ENCODE results near the gene LRRN2.

The LRRN2 gene

DNA sequence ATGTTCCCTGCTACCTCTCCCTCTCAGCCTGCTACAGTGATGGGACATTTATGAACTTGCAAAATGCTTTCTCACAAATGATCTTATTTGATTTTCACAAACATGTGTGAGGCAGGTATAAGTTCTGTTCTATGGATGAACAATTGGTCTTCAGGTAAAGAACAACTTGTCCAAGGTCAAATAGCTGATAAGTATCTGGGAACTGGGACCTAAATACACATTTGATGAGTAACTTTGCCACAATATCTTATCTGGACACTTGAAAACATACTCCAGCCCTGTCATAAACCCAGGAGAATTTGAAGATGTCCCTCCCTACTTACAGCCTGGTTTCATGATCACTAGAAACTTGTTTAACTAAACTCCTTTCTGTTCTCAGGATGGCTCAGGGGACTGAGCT is 23.0 kb downstream of the LRRN2 start:
- DNase-seq (ENCODE audit: low read depth): no peak

DNA sequence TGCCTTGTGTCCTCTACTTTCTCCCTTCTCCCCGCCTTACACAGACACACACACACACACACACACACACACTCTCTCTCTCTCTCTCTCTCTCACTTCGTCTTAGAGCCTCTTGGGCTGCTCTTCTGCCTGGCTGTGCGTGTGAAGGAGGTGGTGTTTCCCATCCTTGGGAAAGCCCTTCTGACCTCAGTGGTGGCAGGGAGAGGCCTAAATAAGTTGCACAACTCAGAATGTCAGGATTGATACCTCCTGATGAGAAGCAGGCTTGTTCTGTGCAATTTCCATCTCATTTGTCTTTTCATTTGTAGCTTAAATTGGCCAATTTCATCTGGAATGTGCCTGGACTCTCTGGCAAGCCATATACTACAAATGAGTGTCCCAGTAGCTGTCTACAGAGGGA is 25.0 kb downstream of the LRRN2 start:
- DNase-seq (ENCODE audit: low read depth): no peak

DNA sequence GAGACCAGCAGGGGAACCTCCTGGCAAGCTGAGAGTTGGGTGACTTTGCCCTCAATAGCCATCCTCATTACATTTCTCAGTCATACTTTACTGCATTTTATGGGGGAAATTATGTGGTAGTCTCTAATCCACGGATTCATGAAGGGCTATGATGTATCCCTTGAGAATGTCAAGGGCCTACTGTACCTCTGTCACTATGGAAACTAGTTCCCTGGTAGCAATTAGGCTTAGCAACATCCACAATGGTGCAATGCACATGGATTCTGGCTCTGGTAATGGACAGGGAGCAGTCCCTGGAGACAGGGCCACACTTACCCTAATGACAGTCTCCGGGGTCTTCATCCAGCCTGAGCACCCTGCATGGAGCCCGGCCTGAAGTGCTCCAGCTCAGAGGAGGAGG is 26.5 kb downstream of the LRRN2 start:
- DNase-seq (ENCODE audit: low read depth): no peak

DNA sequence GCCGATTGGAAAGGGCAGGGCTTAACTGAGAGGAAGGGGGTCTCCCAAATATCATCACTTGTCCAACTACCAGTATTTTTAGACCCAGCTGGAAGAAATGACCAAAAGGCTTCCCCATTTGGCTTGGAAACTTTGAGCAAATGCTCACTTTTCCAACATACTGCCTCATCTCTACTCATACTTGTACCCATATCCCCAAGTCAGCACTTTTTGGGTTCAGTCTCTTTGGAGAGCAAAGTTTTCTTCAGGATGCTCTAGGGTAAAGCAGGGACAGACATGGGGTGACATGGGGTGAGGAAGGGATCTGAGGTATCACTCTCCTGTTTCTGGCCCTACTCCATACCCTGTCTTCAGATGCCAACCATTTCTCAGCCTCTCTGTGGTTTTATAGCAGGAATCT is 27.2 kb downstream of the LRRN2 start:
- DNase-seq (ENCODE audit: low read depth): no peak

- no peak for DNase-seq (ENCODE audit: low read depth)
Measured at GRCh38 chr1:204653590-204654340, 31.8 kb downstream of the LRRN2 start.

DNA sequence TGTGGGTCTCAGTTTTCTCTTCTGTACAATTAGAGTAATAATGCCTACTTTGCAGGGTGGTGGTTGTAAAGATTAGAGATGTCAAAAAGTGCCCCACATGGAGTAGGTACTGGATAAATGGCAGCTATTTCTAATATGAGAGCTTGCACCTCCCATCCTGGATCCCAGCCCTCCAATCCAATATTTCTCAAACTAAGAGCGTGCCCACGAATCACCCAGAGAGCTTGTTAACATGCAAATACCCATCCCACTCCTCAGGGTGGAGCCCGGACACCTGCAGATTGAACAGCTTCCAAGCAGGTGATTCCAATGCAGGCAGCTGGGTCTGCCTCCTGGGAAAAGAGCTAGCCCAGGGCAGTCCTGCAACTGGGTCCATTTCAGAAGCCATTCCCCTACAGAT is 33.0 kb downstream of the LRRN2 start:
- no peak for DNase-seq (ENCODE audit: low read depth)

- no peak for DNase-seq (ENCODE audit: low read depth)
Measured at GRCh38 chr1:204651843-204652421, 33.6 kb downstream of the LRRN2 start.

DNA sequence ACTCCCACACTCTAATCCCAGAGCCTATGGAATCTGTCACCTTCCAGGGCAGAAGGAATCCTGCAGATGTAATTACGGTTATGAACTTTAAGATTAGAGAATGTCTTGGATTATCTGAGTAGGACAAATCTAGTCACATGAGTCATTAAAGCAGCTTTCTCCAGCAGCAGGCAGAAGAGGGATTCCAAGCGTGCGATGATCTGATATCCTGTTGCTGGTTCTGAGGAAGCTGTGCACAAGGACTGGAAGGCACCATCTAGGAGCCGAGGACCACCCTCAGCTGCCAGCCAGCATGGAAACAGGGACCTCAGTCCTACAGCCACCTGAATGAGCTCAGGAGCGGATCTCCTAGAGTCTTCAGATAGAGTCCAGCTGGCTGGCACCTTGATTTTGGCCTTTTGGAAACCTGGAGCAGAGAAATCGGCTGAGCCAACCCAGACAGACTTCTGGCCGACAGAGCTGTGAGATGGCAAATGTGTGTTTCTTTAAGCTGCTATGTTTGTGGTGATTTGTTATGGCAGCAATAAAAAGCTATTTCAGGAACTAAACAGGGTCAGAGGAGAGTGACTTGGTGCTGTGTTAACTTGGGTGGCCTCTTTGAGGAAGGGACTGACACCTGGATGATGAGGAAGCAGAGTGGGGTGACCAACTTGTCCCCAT is 34.5 kb downstream of the LRRN2 start:
- no peak for DNase-seq (ENCODE audit: low read depth)

GRCh38 chr1:204649721-204650521 is 35.6 kb downstream of the LRRN2 start:
- DNase-seq (ENCODE audit: low read depth): no peak

GRCh38 chr1:204648576-204648975 is 37.0 kb downstream of the LRRN2 start:
- DNase-seq (ENCODE audit: low read depth): no peak

DNA sequence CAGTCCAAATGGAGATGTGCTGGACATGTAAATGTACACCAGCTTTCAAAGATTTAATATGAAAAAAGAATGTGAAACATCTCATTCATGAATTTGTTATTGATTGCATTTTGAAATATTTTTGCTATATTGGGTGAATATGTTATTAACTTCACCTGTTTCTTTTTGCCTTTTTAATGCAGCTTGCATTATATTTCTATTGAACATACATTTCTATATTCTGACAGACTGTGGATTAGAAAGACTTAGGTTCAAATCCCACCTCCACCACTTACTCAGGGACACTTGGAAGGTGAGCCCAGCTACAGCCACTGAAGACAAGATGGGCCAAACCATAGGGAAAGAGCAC is 37.8 kb downstream of the LRRN2 start:
- DNase-seq (ENCODE audit: low read depth): no peak

GRCh38 chr1:204647114-204647804 is 38.3 kb downstream of the LRRN2 start:
- DNase-seq (ENCODE audit: low read depth): no peak

DNA sequence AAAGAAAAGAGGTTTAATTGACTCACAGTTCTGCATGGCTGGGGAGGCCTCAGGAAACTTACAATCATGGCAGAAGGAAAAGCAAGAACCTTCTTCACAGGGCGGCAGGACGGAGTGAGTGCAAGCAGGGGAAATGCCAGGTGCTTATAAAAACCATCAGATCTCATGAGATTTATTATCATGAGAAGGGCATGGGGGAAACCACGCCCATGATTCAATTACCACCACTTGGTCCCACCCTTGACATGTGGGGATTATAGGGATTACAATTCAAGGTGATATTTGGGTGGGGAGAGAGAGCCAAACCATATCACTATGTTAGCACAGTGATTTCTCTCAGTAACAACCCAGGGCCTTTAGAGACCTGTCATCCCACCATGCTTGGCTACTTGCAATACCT is 39.9 kb downstream of the LRRN2 start:
- no peak for DNase-seq (ENCODE audit: low read depth)

DNA sequence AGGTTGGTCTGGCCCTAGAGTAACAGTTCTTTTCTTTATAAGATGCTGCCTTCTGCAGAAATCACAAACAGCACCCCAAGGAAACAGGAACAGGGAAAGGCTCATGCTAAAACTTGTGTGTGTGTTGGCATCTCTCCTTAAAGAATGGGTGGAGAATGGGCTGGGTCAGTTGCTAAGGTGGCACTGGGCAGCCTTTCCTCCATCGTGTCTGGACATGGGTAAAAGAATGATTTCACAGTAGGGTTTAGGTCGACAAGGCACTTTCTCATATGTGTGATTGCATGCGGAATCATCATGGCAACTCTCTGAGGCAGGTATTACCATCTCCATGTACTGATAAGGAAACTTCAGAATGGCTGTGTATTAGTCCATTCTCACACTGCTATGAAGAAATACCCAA is 40.3 kb downstream of the LRRN2 start:
- DNase-seq (ENCODE audit: low read depth): no peak

GRCh38 chr1:204643503-204643902 is 42.0 kb downstream of the LRRN2 start:
- no peak for DNase-seq (ENCODE audit: low read depth)

DNA sequence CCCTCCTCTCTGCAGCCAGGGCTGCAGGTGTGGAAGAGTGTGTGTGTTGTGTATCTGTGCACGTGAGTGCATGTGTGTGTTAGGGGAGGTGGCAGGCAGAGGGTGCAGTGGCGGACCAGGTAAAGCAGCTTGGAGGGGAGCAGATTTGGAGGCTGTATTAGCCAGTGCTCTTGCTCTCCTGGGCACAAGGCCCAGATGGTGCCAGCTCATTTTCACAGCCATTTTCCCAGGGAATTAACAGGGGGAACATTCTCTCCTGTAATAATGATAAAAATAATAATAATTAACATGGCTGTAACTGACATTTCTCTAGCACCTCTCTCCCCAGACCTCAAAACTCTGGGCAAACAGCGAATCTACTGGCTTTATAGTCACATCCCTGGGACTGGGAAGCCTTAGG is 43.6 kb downstream of the LRRN2 start:
- DNase-seq (ENCODE audit: low read depth): no peak

GRCh38 chr1:204641455-204641854 is 44.1 kb downstream of the LRRN2 start:
- DNase-seq (ENCODE audit: low read depth): no peak

- no peak for DNase-seq (ENCODE audit: low read depth)
Measured at GRCh38 chr1:204640578-204640977, 45.0 kb downstream of the LRRN2 start.

DNA sequence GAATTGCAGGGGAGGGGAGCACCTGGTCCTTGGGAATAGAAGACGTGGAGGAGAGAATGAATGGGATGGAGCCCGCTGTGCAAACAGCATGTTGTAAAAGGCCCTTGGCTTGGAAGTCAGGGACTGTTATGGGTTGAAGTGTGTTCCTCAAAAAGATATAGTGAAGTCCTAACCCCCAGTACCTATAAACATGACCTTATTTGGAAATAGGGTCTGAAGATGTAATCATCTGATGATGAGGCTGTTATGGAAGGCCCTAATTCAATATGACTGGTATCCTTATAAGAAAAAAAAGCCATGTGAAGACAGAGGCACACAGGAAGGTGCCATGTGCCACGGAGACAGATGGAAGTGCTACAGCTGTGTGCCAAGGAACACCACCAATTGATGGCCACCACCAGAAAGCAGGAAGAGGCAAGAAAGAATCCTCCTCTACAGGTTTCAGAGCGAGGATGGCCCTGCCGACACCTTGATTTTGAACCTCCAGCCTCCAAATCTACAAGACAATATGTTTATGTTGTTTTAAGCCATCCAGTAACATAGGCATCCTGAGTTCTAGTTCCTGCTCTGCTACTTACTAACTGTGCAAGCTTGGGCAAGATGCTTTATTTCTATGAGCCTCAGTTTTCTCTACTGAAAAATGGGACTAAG is 51.2 kb downstream of the LRRN2 start:
- DNase-seq (ENCODE audit: low read depth): no peak

DNA sequence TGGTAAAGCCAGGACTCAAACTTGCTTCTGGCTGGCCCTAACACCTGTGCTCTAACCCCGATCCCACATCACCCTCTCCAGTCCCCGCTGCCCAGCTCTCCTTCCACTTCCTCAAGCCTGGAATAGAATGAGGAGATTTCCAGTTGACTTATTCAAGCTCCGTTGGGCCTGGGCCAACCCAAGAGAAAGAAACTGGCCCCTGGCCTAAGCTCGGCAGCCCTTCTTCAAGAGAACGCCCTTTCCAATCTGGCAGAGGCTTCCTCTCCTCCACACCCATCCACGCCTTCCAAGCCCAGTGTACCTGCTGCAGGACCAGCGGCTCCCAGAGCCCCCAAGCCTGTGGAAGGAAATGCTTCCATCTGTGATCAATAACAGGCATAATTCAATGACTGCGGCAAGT is 51.9 kb downstream of the LRRN2 start:
- no peak for DNase-seq (ENCODE audit: low read depth)

DNA sequence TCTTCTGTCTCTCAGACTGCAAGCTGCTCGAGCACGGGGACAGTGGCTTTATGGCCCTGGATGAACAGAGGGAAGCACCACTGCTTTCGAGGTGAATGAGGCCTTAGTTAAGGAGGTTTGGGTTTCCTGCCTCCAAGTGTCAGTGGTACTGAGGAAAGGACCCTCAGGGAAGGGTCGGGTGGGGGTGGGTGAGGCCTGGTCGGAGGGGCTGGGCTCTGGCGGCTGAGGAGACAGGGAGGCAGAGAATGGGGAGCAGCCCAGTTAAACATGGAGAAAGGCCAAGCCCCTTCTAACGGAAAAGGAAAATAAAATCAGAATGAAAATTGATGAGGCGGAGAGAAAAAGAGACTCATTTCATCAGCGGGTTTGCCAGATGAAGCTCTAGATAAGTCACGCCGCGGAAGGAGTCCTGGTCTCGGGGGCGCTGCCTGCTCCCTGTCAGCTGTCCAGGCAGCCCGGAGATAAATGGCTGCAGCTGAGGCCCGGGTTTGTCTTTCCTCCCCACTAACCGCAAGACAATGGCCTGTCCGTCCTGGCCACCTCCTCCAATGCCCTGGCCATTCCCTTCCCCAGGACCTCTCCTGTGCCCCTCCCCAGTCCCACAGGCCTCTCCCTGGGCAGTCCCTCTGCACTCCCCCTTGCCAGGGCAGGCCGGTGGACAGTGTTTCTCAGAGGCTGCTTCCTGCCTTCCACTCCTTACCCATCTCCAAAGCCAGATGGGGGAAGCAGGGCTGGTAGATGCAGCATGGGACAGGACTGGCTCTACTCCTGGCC is 55.2 kb downstream of the LRRN2 start:
- no peak for DNase-seq (ENCODE audit: low read depth)
